ENCODE results near the gene PKP1. TPM values are rescaled to one million over a fixed set of nuclear protein-coding genes. Genes with fewer than 3 reads are reported as not detected.

Gene PKP1
- total and polyA plus RNA-seq, 10 of the 15 experiments (the other 5 are each of a cell fraction or from before 2014, with no cell fraction given), result 0.03 TPM; not detected in 9

GRCh38 chr1:201369209-201369608 lies 85.9 kb downstream of the PKP1 start (continued):
- TF ChIP-seq BCLAF1 (IDR thresholded peaks at IDR 0.05) (no peak), CBFB (IDR thresholded peaks at IDR 0.05; ENCODE audit: low read depth) (no peak)

- peaks cover 3 to 6% of the 10 kb centered on the region in 2 experiments; a peak in 3 of 4 replicates for H3K27me3 ChIP-seq (replicated peaks in 1 of 2; ENCODE audit: control insufficient read depth in 2 of 2, insufficient read depth in 2 of 2, low read length in 1 of 2)
- intact Hi-C loops (cut with micrococcal nuclease; ENCODE audit: unreplicated experiment) (no loop called here), in situ Hi-C loops (cut with MboI) (no loop called here)
- no peak for TF ChIP-seq MTA2 (IDR thresholded peaks at IDR 0.05; ENCODE audit: low read depth)
- TF ChIP-seq CHD1 (IDR thresholded peaks at IDR 0.05; ENCODE audit: low read depth, low read length), result no peak
- TF ChIP-seq TARDBP (IDR thresholded peaks at IDR 0.05; ENCODE audit: borderline replicate concordance), result no peak
- no peak for TF ChIP-seq HSF1 (IDR thresholded peaks at IDR 0.05; ENCODE audit: low read depth, low read length)
- TF ChIP-seq BCL11A (IDR thresholded peaks at IDR 0.05; ENCODE audit: low read depth, low read length), result no peak
- TF ChIP-seq CBX5 (IDR thresholded peaks at IDR 0.05; ENCODE audit: low read depth), result no peak
- TF ChIP-seq IKZF2 (IDR thresholded peaks at IDR 0.05), result no peak
- no peak for TF ChIP-seq RBBP5 (conservative IDR thresholded peaks at IDR 0.05)
- TF ChIP-seq TCF12 (IDR thresholded peaks at IDR 0.05; ENCODE audit: low read depth, low read length), result no peak
- no peak for TF ChIP-seq MYC (IDR thresholded peaks at IDR 0.05; ENCODE audit: insufficient read depth, insufficient read length, insufficient replicate concordance, low read length, severe bottlenecking)
- TF ChIP-seq SMAD5 (IDR thresholded peaks at IDR 0.05; ENCODE audit: low read depth), result no peak
- no peaks in the 10 kb centered on the region for H3K36me3 ChIP-seq (ENCODE audit: control insufficient read depth in 2 of 2, insufficient read depth in 2 of 2, low read length in 1 of 2)
- CTCF ChIA-PET, result interaction anchor here (1.1 kb wide), 1 partner anchor 12 kb away, joined by 3 read pairs; no protein-coding TSS in a partner anchor
- FAIRE-seq (no peak), ATAC-seq (no peak), DNase-seq (ENCODE audit: low read depth, low spot score) (no peak)
- RAD21 ChIA-PET (ENCODE audit: unreplicated experiment), result no interaction called here
- no peaks in the 10 kb centered on the region for H4K20me1 ChIP-seq (ENCODE audit: control insufficient read depth, insufficient read depth)
- no peak overlapping the region for H3K4me2 ChIP-seq (ENCODE audit: control insufficient read depth, insufficient read depth)
- no peak overlapping the region for H3K4me3 ChIP-seq
- no peaks in the 10 kb centered on the region for H3K79me2 ChIP-seq (ENCODE audit: control insufficient read depth, insufficient read depth, low read length)
- no TSS peak for BruUV-seq (replicated peaks)
- SMC1A ChIA-PET (ENCODE audit: uncharacterized antibody, unreplicated experiment), result no interaction called here
- H3K9ac ChIP-seq (ENCODE audit: control insufficient read depth, insufficient read depth, low read length), result no peak overlapping the region
- POLR2A ChIA-PET, result no interaction called here
- 0% methylated on average over 3 of the region's 3 CpGs for WGBS (ENCODE audit: insufficient coverage, insufficient replicate concordance, low lambda C conversion rate, missing lambda C conversion rate)
- no peak overlapping the region for H3K27ac ChIP-seq (ENCODE audit: control insufficient read depth, insufficient read depth)
- H3K4me1 ChIP-seq (ENCODE audit: control insufficient read depth, insufficient read depth, low read length), result no peaks in the 10 kb centered on the region
- H2AFZ ChIP-seq (ENCODE audit: control insufficient read depth, low read depth, low read length), result no peak overlapping the region
- H3K9me3 ChIP-seq (replicated peaks; ENCODE audit: control insufficient read depth, insufficient read depth, low read length), result no peaks in the 10 kb centered on the region
Measured at GRCh38 chr1:201370500-201370899, 87.2 kb downstream of the PKP1 start.
